GM21528 (cell line): ENCODE measurements around the gene SRPK3.
"Not testable (repeated sequence)": the region's sequence is repeated elsewhere in the genome, so short reads cannot be mapped to it uniquely, and the experiment has no call there.

ENCODE experiments used
- ATAC-seq: cut with Tn5 transposase; IDR thresholded peaks from one replicate; pipeline ENCODE4 v1.9.1; 2021; ENCODE audit warnings: mild to moderate bottlenecking, moderate library complexity; ENCODE audit not compliant: unreplicated experiment, low FRiP score

Gene SRPK3, protein sequence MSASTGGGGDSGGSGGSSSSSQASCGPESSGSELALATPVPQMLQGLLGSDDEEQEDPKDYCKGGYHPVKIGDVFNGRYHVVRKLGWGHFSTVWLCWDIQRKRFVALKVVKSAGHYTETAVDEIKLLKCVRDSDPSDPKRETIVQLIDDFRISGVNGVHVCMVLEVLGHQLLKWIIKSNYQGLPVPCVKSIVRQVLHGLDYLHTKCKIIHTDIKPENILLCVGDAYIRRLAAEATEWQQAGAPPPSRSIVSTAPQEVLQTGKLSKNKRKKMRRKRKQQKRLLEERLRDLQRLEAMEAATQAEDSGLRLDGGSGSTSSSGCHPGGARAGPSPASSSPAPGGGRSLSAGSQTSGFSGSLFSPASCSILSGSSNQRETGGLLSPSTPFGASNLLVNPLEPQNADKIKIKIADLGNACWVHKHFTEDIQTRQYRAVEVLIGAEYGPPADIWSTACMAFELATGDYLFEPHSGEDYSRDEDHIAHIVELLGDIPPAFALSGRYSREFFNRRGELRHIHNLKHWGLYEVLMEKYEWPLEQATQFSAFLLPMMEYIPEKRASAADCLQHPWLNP

DNA sequence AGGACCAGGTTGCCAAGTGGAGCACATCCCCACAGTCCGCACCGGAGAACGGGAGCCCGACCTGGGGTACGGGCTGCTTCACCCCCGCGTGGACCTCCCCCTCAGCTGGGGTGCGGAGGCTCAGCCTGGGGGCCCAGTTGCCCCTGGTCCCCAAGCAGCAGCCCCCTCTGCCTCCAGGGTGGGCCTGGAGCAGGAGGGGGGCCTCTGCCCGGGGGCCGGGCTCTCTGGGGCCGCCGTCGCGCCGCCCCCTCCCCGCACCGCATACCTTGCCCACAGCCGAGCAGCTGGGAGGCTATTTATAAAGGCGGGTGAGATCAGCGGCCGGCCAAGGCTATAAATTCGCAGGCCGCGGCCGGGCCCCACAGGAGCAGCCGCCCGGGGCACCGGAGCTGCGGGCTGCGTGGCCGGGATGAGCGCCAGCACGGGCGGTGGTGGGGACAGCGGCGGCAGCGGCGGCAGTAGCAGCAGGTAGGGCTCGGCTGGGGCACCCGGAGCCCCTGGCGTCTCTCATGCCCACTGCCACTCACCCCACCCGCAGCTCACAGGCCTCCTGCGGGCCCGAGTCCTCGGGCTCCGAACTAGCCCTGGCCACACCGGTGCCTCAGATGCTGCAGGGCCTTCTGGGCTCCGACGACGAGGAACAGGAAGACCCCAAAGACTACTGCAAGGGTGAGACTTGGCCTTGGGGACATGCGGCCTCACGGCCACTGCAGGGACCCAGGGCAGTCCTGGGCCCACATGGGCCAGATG lies at the start of gene SRPK3:
Gene SRPK3 (plus strand): TSS at position 364 of the 750 bp plus-strand sequence. CDS start 46 bp downstream, at position 410.
- ATAC-seq = no peak

DNA sequence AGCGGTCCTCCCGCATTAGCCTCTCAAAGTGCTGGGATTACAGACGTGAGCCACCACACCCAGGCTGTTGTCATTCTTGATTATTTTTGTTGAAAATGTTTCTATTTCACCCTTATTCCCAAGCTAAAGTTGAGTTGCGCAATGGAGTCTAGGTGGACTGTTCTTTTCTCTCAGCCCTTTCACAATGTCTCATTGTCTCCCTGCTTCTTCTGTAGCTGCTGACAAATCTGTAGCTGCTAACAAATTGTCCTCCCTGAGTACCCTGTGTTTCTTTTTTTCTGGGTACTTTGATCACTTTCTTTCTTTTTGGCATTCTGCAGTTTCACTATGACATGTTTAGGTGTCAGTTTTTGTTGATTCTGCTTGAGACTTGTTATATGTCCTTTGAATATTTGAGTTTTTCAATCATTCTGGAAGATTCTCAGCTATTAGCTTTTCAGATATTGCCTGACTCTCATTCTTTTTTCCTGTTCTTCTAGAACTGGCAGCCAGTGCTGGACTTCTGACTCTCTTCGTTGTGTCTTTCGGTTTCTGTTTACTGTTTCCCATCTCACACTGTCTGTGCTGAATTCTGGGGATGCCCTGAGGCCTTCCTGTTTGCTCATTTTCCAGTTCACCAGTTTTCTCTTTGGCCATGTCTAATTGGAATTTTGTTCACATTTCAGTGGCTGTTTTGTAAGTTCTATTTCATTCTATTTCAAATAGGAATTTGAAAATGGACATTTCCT lies 49.6 kb upstream of the SRPK3 start:
- ATAC-seq = no peak

DNA sequence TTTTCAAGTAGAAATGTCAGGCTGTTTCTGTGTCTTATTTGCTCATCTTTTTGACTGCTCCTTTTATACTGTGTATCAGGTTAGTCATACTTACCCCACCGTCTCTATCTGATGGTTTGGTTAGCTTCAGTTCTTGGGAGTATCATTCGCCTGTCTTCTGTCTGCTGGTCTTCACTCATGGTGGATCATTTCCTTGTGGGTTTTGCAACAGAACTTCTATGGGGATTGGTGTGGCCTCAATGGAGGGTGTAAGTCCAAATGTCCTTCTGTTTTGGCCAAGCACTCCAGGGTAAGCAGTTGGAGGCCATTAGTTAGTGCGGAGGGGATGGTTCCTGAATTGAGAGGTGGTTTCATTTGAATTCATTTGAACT lies 49.0 kb upstream of the SRPK3 start:
- no peak for ATAC-seq

- no peak for ATAC-seq
Measured at GRCh38 chrX:153732401-153732800, 48.4 kb upstream of the SRPK3 start.

DNA sequence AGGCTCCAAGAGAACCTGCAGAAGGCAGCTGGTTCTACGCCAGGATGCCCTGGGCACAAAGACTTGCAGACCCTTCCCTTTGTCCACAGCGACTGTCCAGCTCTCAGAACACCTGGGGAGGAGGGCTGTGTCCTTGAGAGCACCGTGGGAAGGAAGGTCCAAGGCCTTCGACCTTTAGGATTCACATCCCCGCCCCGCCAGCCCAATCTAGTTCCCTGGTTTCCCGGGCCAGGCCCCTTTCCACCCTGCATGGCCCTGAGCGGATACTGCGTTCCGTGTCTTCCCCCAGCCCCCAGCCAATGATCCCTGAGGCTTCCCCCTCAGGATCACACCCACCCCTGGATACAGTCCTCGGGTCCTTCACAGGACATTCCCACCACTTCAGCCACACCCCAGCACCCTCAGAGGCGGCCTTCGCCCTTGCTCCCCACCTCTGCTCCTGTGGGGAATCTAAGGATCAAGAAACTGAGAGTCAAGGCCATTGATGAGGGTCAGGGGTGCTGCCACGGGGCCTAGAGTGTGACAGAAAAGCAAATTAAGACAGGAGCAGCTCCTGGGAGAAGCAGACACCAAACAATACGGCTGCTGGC lies 47.1 kb upstream of the SRPK3 start:
- no peak for ATAC-seq

DNA sequence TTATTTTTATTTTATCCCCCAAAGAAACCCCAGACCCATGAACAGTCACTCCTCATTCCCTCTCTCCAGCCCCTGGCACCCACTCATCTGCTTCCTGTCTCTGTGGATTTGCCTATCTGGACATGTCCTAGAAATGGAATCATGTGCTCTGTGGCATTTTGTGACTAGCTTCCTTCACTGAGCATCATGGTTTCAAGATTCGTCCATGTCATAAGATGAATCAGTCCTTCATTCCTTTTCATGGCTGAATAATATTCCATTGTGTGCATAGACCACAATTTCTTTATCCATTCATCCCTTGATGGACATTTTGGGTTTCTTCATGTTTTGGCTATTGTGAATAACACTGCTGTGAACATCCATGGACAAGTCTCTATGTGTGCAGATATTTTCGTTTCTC lies 46.0 kb upstream of the SRPK3 start:
- ATAC-seq = no peak

- no peak for ATAC-seq
Measured at GRCh38 chrX:153735274-153735673, 45.6 kb upstream of the SRPK3 start.

DNA sequence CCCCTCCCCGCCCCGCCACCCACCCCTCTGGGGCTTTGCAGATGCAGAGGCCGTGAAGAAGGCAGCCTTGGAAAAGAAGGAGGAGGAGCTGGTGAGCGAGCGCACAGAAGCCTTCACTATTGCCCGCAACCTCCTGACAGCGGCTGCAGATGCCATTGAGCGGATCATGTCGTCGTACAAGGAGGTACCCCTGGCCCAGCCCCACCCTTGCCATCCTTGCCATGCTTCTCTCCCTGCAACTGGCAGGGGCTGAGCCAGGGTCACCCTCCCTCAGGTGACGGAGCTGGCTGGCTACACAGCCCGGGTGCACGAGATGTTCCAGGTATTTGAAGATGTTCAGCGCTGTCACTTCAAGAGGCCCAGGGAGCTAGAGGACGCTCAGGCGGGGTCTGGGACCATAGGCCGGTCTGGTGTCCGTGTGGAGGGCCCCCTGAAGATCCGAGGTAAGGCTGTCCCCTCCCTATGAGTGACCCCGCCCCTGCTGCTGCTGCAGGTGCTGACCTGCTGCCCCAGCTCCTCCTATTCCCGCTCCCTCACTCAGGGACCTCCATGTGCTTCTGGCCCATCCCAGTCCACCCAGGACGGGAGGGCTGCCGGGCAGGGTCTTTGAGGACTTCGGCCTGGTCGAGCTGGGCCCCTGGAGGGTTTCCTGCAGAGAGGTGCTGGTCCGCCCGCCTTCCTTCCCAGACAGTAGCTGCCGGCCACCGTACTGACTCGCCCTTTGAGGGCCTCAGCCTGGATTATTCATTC lies 44.6 kb upstream of the SRPK3 start:
- ATAC-seq = no peak

DNA sequence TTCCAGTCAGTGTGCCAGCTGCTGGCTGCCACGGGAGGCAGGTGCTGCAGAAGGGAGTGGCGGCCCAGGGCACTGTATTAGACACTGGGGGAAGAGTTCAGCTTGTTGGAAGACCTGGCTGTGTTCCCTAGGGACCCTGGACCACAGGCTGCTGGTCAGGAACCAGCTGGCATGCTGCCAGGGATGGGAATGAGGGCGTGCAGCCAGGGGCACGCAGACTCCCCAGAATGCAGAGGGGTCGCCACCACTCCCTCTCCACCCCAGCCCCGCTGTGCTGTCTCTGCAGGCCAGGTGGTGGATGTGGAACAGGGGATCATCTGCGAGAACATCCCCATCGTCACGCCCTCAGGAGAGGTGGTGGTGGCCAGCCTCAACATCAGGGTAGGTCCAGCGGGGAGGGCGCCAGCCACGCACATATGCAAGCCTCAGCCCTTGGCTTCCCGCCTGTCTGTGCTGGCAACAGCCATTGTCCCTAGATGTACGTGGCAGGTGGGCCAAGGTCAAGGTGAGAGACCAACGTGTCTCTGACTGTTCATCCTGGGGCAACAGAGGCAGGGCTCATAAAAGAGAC lies 43.9 kb upstream of the SRPK3 start:
- ATAC-seq = no peak

GRCh38 chrX:153738056-153738605 lies 42.7 kb upstream of the SRPK3 start:
- no peak for ATAC-seq

- ATAC-seq = no peak
Measured at GRCh38 chrX:153739754-153740486, 40.9 kb upstream of the SRPK3 start.

- ATAC-seq = no peak
Measured at GRCh38 chrX:153740631-153741222, 40.1 kb upstream of the SRPK3 start.

DNA sequence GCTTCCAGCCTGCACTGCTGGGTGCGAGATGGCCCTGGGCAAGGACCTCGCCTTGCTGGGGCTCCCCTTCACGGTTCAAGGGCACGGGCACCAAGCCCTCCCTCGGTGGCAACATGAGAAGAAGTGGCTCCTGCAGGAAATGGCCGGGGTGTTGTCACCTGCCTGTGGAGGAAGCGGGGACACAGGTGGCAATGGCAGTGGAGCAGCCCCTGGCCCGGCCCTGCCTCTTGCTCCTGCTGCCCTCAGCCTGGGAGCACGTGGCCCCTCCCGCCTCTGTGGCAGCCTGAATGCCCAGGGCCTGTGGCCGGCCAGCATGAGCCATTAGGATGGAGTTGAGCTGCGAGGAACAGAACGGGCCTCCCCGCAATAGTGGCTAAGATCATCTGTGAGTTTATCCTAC lies 39.4 kb upstream of the SRPK3 start:
- ATAC-seq = no peak

GRCh38 chrX:153742111-153742510 lies 38.7 kb upstream of the SRPK3 start:
- not testable (repeated sequence) for ATAC-seq

- not testable (repeated sequence) for ATAC-seq
Measured at GRCh38 chrX:153742796-153743467, 37.9 kb upstream of the SRPK3 start.

DNA sequence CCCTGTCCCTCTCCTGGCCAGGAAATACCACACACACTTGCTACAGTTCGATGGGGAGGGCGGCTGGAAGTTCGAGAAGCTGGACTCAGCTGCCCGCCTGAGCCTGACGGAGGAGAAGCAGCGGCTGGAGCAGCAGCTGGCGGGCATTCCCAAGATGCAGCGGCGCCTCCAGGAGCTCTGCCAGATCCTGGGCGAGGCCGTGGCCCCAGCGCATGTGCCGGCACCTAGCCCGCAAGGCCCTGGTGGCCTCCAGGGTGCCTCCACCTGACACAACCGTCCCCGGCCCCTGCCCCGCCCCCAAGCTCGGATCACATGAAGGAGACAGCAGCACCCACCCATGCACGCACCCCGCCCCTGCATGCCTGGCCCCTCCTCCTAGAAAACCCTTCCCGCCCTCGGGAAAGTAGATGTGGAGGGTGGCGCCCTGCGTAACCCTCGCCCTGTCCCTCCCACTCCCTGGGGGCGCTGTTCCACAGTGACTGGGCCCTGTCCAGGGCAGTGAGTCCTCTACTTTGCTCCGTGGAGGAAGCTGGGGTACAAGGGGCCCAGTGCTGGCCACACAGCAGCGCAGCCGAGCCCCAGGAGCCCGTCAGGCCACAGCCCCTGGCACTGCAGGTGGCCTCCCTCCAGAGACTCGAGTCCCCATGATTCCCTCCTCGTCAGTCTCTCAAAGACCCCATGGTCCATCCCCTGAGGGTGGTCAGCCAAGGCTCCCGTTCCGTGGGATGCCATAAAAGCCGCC lies 37.2 kb upstream of the SRPK3 start:
- ATAC-seq = not testable (repeated sequence)
